SK-N-SH (cell line): ENCODE measurements around the gene BCL2L11.

ENCODE experiments used
- ELF1 ChIP-seq: IDR thresholded peaks from 2 replicates; pipeline ENCODE4 v1.4.0; 2012
- EP300 ChIP-seq, 2 experiments: IDR thresholded peaks; 2 replicates each; pipeline versions ENCODE4 v1.4.0 to v1.6.1; 2012; ENCODE audit warnings: borderline replicate concordance in 1 of 2, low read depth in 1 of 2, low read length in 1 of 2
- FOXM1 ChIP-seq: IDR thresholded peaks from 2 replicates; pipeline ENCODE4 v1.4.0; 2012; ENCODE audit warnings: low read depth, mild to moderate bottlenecking
- GABPA ChIP-seq: IDR thresholded peaks from 2 replicates; pipeline ENCODE4 v1.4.0; 2012; ENCODE audit warnings: low read depth, mild to moderate bottlenecking
- MAX ChIP-seq: IDR thresholded peaks from 2 replicates; pipeline ENCODE4 v1.4.0; 2012; ENCODE audit warnings: low read depth
- MXI1 ChIP-seq: IDR thresholded peaks from 2 replicates; pipeline ENCODE4 v1.6.1; 2012; ENCODE audit warnings: mild to moderate bottlenecking, low read depth, low read length, improper control_type of control experiment
- PBX3 ChIP-seq: IDR thresholded peaks from 2 replicates; pipeline ENCODE4; 2012
- POLR2AphosphoS5 ChIP-seq: IDR thresholded peaks from 2 replicates; pipeline ENCODE4 v1.6.1; 2012; ENCODE audit warnings: low read depth, low read length
- RFX5 ChIP-seq: IDR thresholded peaks from 2 replicates; pipeline ENCODE4 v1.6.1; 2012; ENCODE audit warnings: mild to moderate bottlenecking, improper control_type of control experiment, low read length
- RXRA ChIP-seq: IDR thresholded peaks from 2 replicates; pipeline ENCODE4 v1.4.0; 2012; ENCODE audit warnings: low read depth, mild to moderate bottlenecking, borderline replicate concordance
- TAF1 ChIP-seq: IDR thresholded peaks from 2 replicates; pipeline ENCODE4 v1.6.1; 2012; ENCODE audit warnings: low read depth, mild to moderate bottlenecking, low read length, moderate library complexity, borderline replicate concordance
- TCF12 ChIP-seq: IDR thresholded peaks from 2 replicates; pipeline ENCODE4 v1.4.0; 2012
- TF ChIP-seq, protein P1 (sequence below): fragments of 200-600 bp; sonication (generic); IDR thresholded peaks from 2 replicates; pipeline ENCODE4 v1.6.1; 2017; ENCODE audit warnings: antibody characterized with exemption, mild to moderate bottlenecking, moderate library complexity
- TF ChIP-seq, protein P2 (sequence below): IDR thresholded peaks from 2 replicates; pipeline ENCODE4 v1.4.0; 2012; ENCODE audit warnings: low read depth, borderline replicate concordance

- TF ChIP-seq TAF1 (peak; percentile 16; the same call in 1 of the 2 replicates), POLR2AphosphoS5 (no peak), PBX3 (peak; percentile 83), ELF1 (no peak), MAX (peak; percentile 47; the same call in 1 of the 2 replicates), RXRA (no peak), GABPA (no peak), MXI1 (peak; percentile 78), TCF12 (no peak), RFX5 (peak; percentile 58; the same call in 1 of the 2 replicates), EP300 (IDR thresholded peaks at IDR 0.05; ENCODE audit: borderline replicate concordance in 1 of 2, low read depth in 1 of 2, low read length in 1 of 2) (no peak), FOXM1 (no peak)
- TF ChIP-seq, protein P1, sequence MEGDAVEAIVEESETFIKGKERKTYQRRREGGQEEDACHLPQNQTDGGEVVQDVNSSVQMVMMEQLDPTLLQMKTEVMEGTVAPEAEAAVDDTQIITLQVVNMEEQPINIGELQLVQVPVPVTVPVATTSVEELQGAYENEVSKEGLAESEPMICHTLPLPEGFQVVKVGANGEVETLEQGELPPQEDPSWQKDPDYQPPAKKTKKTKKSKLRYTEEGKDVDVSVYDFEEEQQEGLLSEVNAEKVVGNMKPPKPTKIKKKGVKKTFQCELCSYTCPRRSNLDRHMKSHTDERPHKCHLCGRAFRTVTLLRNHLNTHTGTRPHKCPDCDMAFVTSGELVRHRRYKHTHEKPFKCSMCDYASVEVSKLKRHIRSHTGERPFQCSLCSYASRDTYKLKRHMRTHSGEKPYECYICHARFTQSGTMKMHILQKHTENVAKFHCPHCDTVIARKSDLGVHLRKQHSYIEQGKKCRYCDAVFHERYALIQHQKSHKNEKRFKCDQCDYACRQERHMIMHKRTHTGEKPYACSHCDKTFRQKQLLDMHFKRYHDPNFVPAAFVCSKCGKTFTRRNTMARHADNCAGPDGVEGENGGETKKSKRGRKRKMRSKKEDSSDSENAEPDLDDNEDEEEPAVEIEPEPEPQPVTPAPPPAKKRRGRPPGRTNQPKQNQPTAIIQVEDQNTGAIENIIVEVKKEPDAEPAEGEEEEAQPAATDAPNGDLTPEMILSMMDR: no peak
- TF ChIP-seq, protein P2, sequence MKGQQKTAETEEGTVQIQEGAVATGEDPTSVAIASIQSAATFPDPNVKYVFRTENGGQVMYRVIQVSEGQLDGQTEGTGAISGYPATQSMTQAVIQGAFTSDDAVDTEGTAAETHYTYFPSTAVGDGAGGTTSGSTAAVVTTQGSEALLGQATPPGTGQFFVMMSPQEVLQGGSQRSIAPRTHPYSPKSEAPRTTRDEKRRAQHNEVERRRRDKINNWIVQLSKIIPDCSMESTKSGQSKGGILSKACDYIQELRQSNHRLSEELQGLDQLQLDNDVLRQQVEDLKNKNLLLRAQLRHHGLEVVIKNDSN: no peak
Observed at GRCh38 chr2:111121828-111122630, 1.3 kb downstream of the BCL2L11 start.
